ENCODE results near the gene LGR6. TPM values are rescaled to one million over a fixed set of nuclear protein-coding genes. Genes with fewer than 3 reads are reported as not detected.

Gene LGR6
- total RNA-seq, 4 donors from 2014 or later: under 0.01 to 1.2 (median 0.78) TPM; not detected in 1

DNA sequence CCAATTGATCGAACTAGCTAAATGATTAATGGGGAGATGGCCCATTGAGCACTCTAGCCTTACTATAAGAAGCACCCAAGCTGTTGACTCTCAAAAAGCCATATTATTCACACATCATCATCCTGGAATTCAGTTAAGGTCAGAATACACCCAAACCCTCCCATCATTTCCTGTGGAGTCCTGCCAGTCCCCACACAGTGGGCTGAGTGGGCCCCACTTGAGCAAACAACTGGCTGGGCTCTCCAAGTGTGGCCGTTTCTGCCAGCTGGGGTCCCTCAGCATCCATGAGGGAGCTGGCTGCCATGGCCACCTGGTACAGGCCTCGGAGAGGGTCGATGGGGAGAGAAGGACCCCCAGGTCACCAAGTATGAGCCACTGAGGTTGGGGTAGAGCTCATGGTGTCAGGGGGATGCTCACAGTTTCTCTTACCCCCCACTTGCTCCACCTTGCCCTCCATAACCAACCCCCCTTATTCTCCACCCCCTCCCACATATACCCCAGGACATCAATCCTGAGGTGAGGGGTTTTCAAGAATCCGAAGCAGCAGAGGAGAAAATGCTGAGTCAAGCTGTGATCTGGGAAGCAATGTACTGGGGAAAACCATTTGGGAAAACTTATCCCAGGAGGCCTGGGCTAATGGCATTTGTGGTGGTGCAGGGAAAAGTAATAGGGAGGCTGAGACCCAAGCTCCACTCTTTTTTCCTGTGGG, 87.9 kb downstream of the LGR6 start:
- Histone ChIP-seq H3K27me3 (peaks cover 0 to 3% (median 0%) of the 10 kb centered on the region in 4 donors), H3K4me1 (peaks cover 0 to 7% (median 4%) of the 10 kb centered on the region in 4 donors), H3K27ac (replicated peaks in 1 of 4) (no peak overlapping the region), H3K9me3 (no peaks in the 10 kb centered on the region), H3K36me3 (no peaks in the 10 kb centered on the region), H3K4me3 (no peak overlapping the region)
- DNase-seq (ENCODE audit: extremely low spot score): no peak
- TF ChIP-seq POLR2A (IDR thresholded peaks at IDR 0.05; ENCODE audit: low read depth): no peak
- no peak for TF ChIP-seq EP300 (IDR thresholded peaks at IDR 0.05)
- TF ChIP-seq POLR2AphosphoS5 (IDR thresholded peaks at IDR 0.05): no peak
- TF ChIP-seq, protein P1, sequence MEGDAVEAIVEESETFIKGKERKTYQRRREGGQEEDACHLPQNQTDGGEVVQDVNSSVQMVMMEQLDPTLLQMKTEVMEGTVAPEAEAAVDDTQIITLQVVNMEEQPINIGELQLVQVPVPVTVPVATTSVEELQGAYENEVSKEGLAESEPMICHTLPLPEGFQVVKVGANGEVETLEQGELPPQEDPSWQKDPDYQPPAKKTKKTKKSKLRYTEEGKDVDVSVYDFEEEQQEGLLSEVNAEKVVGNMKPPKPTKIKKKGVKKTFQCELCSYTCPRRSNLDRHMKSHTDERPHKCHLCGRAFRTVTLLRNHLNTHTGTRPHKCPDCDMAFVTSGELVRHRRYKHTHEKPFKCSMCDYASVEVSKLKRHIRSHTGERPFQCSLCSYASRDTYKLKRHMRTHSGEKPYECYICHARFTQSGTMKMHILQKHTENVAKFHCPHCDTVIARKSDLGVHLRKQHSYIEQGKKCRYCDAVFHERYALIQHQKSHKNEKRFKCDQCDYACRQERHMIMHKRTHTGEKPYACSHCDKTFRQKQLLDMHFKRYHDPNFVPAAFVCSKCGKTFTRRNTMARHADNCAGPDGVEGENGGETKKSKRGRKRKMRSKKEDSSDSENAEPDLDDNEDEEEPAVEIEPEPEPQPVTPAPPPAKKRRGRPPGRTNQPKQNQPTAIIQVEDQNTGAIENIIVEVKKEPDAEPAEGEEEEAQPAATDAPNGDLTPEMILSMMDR (IDR thresholded peaks at IDR 0.05): no peak
- intact Hi-C loops (cut with DNase I): no loop called here
- 53% methylated on average over 5 of the region's 5 CpGs for WGBS

DNA sequence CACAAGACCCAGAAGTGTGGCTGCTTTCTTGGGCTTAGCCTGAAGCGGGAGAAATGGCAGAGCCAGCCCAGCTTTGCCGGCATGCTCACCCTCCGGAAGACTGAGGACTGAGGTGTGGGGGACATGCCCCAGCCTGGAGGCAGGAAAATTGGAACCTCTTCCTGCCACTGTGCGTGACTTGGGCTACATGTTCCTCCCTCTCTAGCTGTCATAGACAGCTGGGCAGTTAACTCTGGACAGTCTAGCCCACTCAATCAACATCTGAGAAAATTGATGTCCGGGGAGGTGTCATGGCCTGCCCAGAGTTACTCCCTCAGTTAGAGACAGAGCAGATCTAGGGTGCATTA, 88.4 kb downstream of the LGR6 start:
- Histone ChIP-seq H3K36me3 (no peaks in the 10 kb centered on the region), H3K27me3 (peaks cover 0 to 3% (median 0%) of the 10 kb centered on the region in 4 donors), H3K4me1 (peaks cover 0 to 8% (median 6%) of the 10 kb centered on the region in 4 donors), H3K4me3 (no peak overlapping the region), H3K27ac (replicated peaks in 1 of 4) (no peak overlapping the region), H3K9me3 (no peaks in the 10 kb centered on the region)
- TF ChIP-seq EP300 (IDR thresholded peaks at IDR 0.05) (no peak), POLR2A (IDR thresholded peaks at IDR 0.05; ENCODE audit: low read depth) (no peak), POLR2AphosphoS5 (IDR thresholded peaks at IDR 0.05) (no peak)
- TF ChIP-seq, protein P1 (IDR thresholded peaks at IDR 0.05): no peak
- intact Hi-C loops (cut with DNase I): no loop called here
- DNase-seq (ENCODE audit: extremely low spot score): no peak
- WGBS: 92% methylated on average over 5 of the region's 5 CpGs

DNA sequence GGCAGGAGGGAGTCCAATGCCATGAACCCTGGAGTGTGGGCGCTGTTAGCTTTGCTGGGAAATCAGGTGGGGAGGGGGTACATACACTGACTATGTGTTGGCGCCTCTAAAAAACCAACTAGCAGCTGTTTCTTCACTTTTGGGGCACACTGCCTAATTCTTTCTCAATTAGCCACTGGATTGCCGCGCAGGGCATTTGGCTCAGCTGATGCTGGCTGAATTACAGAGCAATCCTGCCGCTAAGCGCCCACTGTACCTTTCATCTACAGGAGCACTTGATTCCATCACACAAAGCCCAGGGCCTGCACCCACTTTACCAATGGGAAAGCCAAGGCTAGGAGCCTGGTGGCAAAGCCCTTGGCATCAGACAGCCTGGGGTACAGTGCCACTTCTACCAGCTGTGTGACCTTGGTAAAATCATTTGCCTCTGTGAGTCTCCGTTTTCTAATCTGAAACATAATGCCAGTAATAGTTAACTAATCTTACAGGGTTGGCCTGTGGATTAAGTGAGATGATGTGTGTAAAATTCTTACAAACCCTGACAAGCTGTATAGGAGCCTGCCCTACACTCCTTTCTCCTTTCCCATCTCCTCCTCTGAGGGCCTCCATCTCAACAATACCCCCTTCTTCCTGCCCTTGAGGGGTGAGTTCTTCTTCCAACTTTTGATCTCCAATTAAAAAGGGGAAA, 89.1 kb downstream of the LGR6 start:
- TF ChIP-seq, protein P1 (IDR thresholded peaks at IDR 0.05): no peak
- TF ChIP-seq POLR2A (IDR thresholded peaks at IDR 0.05; ENCODE audit: low read depth) (no peak), POLR2AphosphoS5 (IDR thresholded peaks at IDR 0.05) (no peak), EP300 (IDR thresholded peaks at IDR 0.05) (no peak)
- peaks cover 0 to 3% (median 0%) of the 10 kb centered on the region in 4 donors for H3K27me3 ChIP-seq
- intact Hi-C loops (cut with DNase I): no loop called here
- H3K4me3 ChIP-seq: no peak overlapping the region
- no peak overlapping the region for H3K27ac ChIP-seq (replicated peaks in 1 of 4)
- H3K9me3 ChIP-seq: no peaks in the 10 kb centered on the region
- WGBS: 94% methylated on average over 7 of the region's 7 CpGs
- H3K36me3 ChIP-seq: no peaks in the 10 kb centered on the region
- H3K4me1 ChIP-seq: peaks cover 0 to 11% (median 6%) of the 10 kb centered on the region in 4 donors
- DNase-seq (ENCODE audit: extremely low spot score): no peak

DNA sequence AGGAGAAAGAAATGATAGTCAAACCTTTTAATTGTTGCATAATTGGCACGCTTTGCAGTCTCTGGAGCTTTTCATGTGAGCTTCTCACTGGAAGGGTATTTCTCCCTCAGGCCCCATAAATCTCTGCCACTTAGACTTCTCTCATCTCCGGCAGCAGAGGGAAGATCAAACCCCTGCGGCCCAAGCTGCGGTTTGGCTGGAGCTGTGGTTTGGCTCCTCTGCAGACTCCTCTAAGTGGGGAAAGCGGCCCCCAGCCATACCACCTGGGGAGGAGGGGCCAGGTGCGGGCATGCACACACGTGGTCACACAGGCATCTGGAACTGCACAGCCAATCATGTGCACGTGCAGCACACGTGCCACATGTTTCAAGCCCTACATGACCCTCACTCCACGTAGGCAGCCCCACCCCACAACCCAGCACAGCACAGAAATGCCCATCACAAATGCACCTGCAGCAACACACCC, 89.8 kb downstream of the LGR6 start:
- Histone ChIP-seq H3K4me1 (peaks cover 0 to 11% (median 6%) of the 10 kb centered on the region in 4 donors), H3K36me3 (no peaks in the 10 kb centered on the region), H3K27ac (replicated peaks in 1 of 4) (no peak overlapping the region), H3K4me3 (no peak overlapping the region), H3K9me3 (no peaks in the 10 kb centered on the region), H3K27me3 (peaks cover 0 to 3% (median 0%) of the 10 kb centered on the region in 4 donors)
- no peak for TF ChIP-seq EP300 (IDR thresholded peaks at IDR 0.05)
- TF ChIP-seq POLR2A (IDR thresholded peaks at IDR 0.05; ENCODE audit: low read depth): no peak
- TF ChIP-seq POLR2AphosphoS5 (IDR thresholded peaks at IDR 0.05): no peak
- 30% methylated on average over 6 of the region's 10 CpGs for WGBS
- intact Hi-C loops (cut with DNase I): no loop called here
- no peak for DNase-seq (ENCODE audit: extremely low spot score)

DNA sequence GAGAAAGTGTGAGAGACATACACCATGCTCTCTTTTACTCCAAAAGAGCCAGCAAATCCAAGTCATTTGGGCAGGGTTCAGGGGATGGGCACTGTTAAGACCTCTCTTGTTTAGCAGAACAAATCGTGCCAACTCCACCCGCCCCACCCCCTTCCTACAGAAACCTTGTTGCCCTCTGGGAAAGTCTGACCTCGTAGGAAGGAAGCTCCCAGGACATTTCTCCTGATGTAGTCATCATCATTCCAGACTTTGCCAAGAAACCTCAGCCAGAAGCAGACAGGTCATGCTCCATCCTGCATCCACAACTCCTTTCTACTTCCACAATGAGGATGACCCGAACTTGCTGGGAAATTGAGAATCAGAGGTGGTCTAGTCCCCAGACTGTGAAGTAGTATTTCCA, 90.4 kb downstream of the LGR6 start:
- H3K4me3 ChIP-seq: no peak overlapping the region
- whole genome bisulfite sequencing: 74% methylated on average over 4 of the region's 4 CpGs
- H3K27ac ChIP-seq (replicated peaks in 1 of 4): no peak overlapping the region
- H3K36me3 ChIP-seq: no peaks in the 10 kb centered on the region
- peaks cover 0 to 3% (median 0%) of the 10 kb centered on the region in 4 donors for H3K27me3 ChIP-seq
- H3K4me1 ChIP-seq: peaks cover 0 to 11% (median 6%) of the 10 kb centered on the region in 4 donors
- TF ChIP-seq EP300 (IDR thresholded peaks at IDR 0.05) (no peak), POLR2A (IDR thresholded peaks at IDR 0.05; ENCODE audit: low read depth) (no peak), POLR2AphosphoS5 (IDR thresholded peaks at IDR 0.05) (no peak)
- TF ChIP-seq, protein P1 (IDR thresholded peaks at IDR 0.05): no peak
- no peaks in the 10 kb centered on the region for H3K9me3 ChIP-seq
- intact Hi-C loops (cut with DNase I): no loop called here
- no peak for DNase-seq (ENCODE audit: extremely low spot score)

Data from esophagus muscularis mucosa (tissue), 4 donors.